MCF 10A (cell line): ENCODE data around the gene COG1. TPM values are rescaled to one million over a fixed set of nuclear protein-coding genes. Genes with fewer than 3 reads are reported as not detected.
"Not testable (repeated sequence)": the region's sequence is repeated elsewhere in the genome, so short reads cannot be mapped to it uniquely, and the experiment has no call there.

Source experiments
- Bru-seq: library from RNA; stranded (reverse); fragments of 400-500 nt; gene quantifications from one replicate; lab custom pipeline; 2021; lab: Mats Ljungman, UMichigan
- BruChase-seq, 2 experiments: library from RNA; stranded (reverse); fragments of 400-500 nt; gene quantifications; one replicate each; lab custom pipeline; 2021; lab: Mats Ljungman, UMichigan
- BruUV-seq: library from RNA; stranded (reverse); fragments of 400-500 nt; replicated peaks from 2 replicates; lab custom pipeline; 2021; lab: Mats Ljungman, UMichigan
- CTCF ChIA-PET: fragments of 300-600 bp; sonication (Branson Sonifier 250); formaldehyde crosslinking; extraction: SDS; loops from one replicate; lab custom pipeline; 2021; ENCODE audit warnings: antibody characterized with exemption, inconsistent platforms; lab: Yijun Ruan, JAX
- POLR2A ChIA-PET: fragments of 300-600, 350-650 bp; sonication (Branson Sonifier 250); formaldehyde crosslinking; extraction: SDS; loops from one replicate; lab custom pipeline; 2020; ENCODE audit warnings: antibody characterized with exemption, inconsistent platforms; lab: Yijun Ruan, JAX
- DNase-seq: peaks from one replicate; pipeline ENCODE4 v3.0.0-alpha.2; 2018; ENCODE audit not compliant: unreplicated experiment
- H3K27ac Mint-ChIP-seq: one replicate; pipeline ENCODE4 v1.8.0; 2022; ENCODE audit warnings: mild to moderate bottlenecking, low read depth, mixed read lengths; ENCODE audit not compliant: unreplicated experiment
- H3K27me3 Mint-ChIP-seq: one replicate; pipeline ENCODE4 v1.8.0; 2022; ENCODE audit warnings: mixed read lengths; ENCODE audit not compliant: insufficient read depth, unreplicated experiment
- H3K36me3 Mint-ChIP-seq: one replicate; pipeline ENCODE4 v1.8.0; 2022; ENCODE audit warnings: mild to moderate bottlenecking, moderate library complexity, mixed read lengths; ENCODE audit not compliant: insufficient read depth, unreplicated experiment
- H3K4me1 Mint-ChIP-seq: one replicate; pipeline ENCODE4 v1.8.0; 2022; ENCODE audit warnings: mixed read lengths; ENCODE audit not compliant: insufficient read depth, unreplicated experiment
- H3K4me3 Mint-ChIP-seq: one replicate; pipeline ENCODE4 v1.8.0; 2022; ENCODE audit warnings: mild to moderate bottlenecking, moderate library complexity, mixed read lengths; ENCODE audit not compliant: unreplicated experiment
- H3K9me3 Mint-ChIP-seq: one replicate; pipeline ENCODE4 v1.8.0; 2022; ENCODE audit warnings: mixed read lengths; ENCODE audit not compliant: unreplicated experiment
- intact Hi-C: fragments of 100-400 bp; cut with micrococcal nuclease; formaldehyde crosslinking; loops from 2 replicates; pipeline ENCODE4 v1.14.1; 2022
- long read RNA-seq: library from polyadenylated mRNA; stranded (forward); transcript quantifications from one replicate; pipeline ENCODE4 v2.0.0, GENCODE V29; 2022
- total RNA-seq: library from RNA; stranded (reverse); gene quantifications from 2 replicates; pipeline ENCODE4 v1.2.3, GENCODE V29; 2022
- TF ChIP-seq, protein P1 (sequence below): fragments of 200-600 bp; IDR thresholded peaks from one replicate; pipeline ENCODE4 v1.8.0; 2022; ENCODE audit warnings: antibody characterized with exemption, mild to moderate bottlenecking; ENCODE audit not compliant: unreplicated experiment

The COG1 gene
- total RNA-seq (37.0 and 42.8 TPM in 2 replicates), Bru-seq, nascent RNA (percentile 75 among the genes with signal in this experiment), BruChase-seq, experiment 1, labeled RNA remaining after a 6-hour chase (percentile 79 among the genes with signal in this experiment), BruChase-seq, experiment 2, labeled RNA remaining after a 2-hour chase (percentile 79 among the genes with signal in this experiment)
- long read RNA-seq, full-length matches to known transcripts = 94 of 127 reads
- long read RNA-seq, partial matches to known transcripts = 8 of 127 reads
- long read RNA-seq, other reads (novel, unspliced or antisense) = 25 of 127 reads

DNA sequence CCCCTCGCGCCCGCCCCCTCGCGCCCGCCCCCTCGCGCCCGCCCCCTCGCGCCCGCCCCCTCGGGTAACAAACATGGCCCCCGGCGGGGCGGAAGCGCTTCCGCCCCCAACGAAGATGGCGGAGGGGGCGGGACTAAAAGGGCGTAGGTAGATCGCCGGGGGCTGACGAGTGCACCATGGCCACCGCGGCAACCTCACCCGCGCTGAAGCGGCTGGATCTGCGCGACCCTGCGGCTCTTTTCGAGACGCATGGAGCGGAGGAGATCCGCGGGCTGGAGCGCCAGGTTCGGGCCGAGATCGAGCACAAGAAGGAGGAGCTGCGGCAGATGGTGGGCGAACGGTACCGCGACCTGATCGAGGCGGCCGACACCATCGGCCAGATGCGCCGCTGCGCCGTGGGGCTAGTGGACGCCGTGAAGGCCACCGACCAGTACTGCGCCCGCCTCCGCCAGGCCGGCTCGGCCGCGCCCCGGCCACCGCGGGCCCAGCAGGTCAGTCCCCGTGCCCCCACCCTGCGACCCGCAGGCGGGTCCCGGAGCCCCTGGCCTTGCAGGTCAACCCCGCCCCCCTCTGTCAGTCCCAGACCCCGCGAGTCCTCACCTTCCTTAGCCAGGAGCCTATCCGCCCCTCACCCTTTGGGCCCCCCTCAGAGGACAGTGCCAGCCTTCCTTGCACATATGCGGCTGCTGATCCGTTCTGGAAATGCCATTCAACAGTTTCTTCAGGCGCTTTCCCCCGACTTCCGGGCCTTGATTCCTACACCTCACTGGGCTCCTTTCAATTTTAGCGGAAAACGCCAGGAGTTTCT lies at the start of gene COG1:
TSS of gene COG1 (plus strand) at position 162 of the 808 bp plus-strand sequence. CDS start at position 177, 15 bp downstream.
- Mint-ChIP-seq H3K4me3 (peak within 1 kb of the TSS; percentile 95), H3K9me3 (no peaks in the 10 kb centered on the region), H3K27ac (peak within 1 kb of the TSS; percentile 93), H3K36me3 (peaks cover 28% of the 10 kb centered on the region), H3K4me1 (peaks cover 6% of the 10 kb centered on the region), H3K27me3 (no peaks in the 10 kb centered on the region)
- peak; percentile 89 for DNase-seq
- TF ChIP-seq, protein P1, sequence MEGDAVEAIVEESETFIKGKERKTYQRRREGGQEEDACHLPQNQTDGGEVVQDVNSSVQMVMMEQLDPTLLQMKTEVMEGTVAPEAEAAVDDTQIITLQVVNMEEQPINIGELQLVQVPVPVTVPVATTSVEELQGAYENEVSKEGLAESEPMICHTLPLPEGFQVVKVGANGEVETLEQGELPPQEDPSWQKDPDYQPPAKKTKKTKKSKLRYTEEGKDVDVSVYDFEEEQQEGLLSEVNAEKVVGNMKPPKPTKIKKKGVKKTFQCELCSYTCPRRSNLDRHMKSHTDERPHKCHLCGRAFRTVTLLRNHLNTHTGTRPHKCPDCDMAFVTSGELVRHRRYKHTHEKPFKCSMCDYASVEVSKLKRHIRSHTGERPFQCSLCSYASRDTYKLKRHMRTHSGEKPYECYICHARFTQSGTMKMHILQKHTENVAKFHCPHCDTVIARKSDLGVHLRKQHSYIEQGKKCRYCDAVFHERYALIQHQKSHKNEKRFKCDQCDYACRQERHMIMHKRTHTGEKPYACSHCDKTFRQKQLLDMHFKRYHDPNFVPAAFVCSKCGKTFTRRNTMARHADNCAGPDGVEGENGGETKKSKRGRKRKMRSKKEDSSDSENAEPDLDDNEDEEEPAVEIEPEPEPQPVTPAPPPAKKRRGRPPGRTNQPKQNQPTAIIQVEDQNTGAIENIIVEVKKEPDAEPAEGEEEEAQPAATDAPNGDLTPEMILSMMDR = no peak
- ChIA-PET POLR2A (interaction anchor here (0.6 to 13.7 kb wide), 8 partner anchors 11 to 502 kb away, joined by 3 to 148 read pairs (median 3); a partner anchor contains a TSS), CTCF (interaction anchor here (0.6 to 6.3 kb wide), 10 partner anchors 15 to 633 kb away, joined by 3 to 130 read pairs (median 4); no protein-coding TSS in a partner anchor)
- BruUV-seq = no TSS peak
- intact Hi-C loops = loop anchor here (2.0 to 5.0 kb wide), 2 partner anchors 120 to 631 kb away; partner anchors contain the start of gene CDC42EP4

DNA sequence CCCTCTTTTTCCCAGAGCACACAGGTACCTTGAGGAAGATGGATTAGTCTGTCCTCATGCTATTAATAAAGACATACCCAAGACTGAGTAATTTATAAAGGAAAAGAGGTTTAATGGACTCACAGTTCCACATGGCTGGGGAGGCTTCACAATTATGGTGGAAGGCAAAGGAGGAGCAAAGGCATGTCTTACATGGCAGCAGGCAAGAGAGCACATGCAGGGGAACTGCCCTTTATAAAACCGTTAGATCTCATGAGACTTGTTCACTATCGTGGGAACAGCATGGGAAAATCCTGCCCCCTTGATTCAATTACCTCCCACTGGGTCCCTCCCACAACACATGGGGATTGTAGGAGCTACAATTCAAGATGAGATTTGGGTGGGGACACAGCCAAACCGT lies 48.6 kb upstream of the COG1 start:
- H3K9me3 Mint-ChIP-seq, H3K4me3 Mint-ChIP-seq, DNase-seq, H3K36me3 Mint-ChIP-seq, H3K4me1 Mint-ChIP-seq, H3K27ac Mint-ChIP-seq, BruUV-seq, intact Hi-C loops: not testable (repeated sequence)
- H3K27me3 Mint-ChIP-seq = peaks cover 32% of the 10 kb centered on the region
- ChIA-PET POLR2A (interaction anchor here (0.6 to 1.2 kb wide), 2 partner anchors 19 to 30 kb away, joined by 3 read pairs; no protein-coding TSS in a partner anchor), CTCF (interaction anchor here (1.5 kb wide), 1 partner anchor 13 kb away, joined by 7 read pairs; no protein-coding TSS in a partner anchor)

DNA sequence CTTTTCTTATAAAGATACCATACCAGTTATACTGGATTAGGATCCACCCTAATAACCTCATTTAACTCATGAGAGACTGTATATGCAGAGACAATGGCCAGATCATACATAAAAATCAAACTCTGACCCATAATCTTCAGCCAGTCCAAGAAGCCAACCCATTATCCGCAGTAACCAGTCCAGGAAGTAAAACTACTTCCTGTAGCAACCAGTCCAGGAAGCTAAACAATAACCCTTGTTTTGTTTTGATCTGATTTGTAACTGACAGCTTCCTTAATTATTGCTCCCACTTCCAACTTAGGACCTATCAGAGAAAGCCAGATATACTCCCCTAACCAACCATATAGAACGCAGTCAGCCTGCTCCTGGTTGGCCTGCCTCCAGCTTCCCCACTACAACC lies 47.2 kb upstream of the COG1 start:
- Mint-ChIP-seq H3K4me1 (peaks cover 8% of the 10 kb centered on the region), H3K36me3 (no peaks in the 10 kb centered on the region), H3K4me3 (no peak overlapping the region), H3K9me3 (peaks cover 14% of the 10 kb centered on the region), H3K27me3 (peaks cover 35% of the 10 kb centered on the region), H3K27ac (no peak overlapping the region)
- intact Hi-C loops = no loop called here
- ChIA-PET CTCF (interaction anchor here (0.5 to 1.0 kb wide), 2 partner anchors 45 to 46 kb away, joined by 3 to 7 read pairs; no protein-coding TSS in a partner anchor), POLR2A (interaction anchor here (0.6 kb wide), 1 partner anchor 379 kb away, joined by 4 read pairs; no protein-coding TSS in a partner anchor)
- no peak for DNase-seq
- BruUV-seq = no TSS peak
- TF ChIP-seq, protein P1 = no peak

- H3K4me1 Mint-ChIP-seq, DNase-seq, POLR2A ChIA-PET, BruUV-seq, H3K36me3 Mint-ChIP-seq, H3K27ac Mint-ChIP-seq, H3K4me3 Mint-ChIP-seq, intact Hi-C loops, CTCF ChIA-PET: not testable (repeated sequence)
- peaks cover 14% of the 10 kb centered on the region for H3K9me3 Mint-ChIP-seq
- peaks cover 40% of the 10 kb centered on the region for H3K27me3 Mint-ChIP-seq
These were observed 45.1 kb upstream of the COG1 start for GRCh38 chr17:73147791-73148190.
